Measurements from ENCODE around the gene KAZALD1. TPM values are rescaled to one million over a fixed set of nuclear protein-coding genes. Genes with fewer than 3 reads are reported as not detected.
A peak's percentile ranks its signal among the peaks of the same experiment; 100 is the strongest.

The KAZALD1 gene
- total RNA-seq, 1 experiment from 2014 or later = 12.5 TPM

DNA sequence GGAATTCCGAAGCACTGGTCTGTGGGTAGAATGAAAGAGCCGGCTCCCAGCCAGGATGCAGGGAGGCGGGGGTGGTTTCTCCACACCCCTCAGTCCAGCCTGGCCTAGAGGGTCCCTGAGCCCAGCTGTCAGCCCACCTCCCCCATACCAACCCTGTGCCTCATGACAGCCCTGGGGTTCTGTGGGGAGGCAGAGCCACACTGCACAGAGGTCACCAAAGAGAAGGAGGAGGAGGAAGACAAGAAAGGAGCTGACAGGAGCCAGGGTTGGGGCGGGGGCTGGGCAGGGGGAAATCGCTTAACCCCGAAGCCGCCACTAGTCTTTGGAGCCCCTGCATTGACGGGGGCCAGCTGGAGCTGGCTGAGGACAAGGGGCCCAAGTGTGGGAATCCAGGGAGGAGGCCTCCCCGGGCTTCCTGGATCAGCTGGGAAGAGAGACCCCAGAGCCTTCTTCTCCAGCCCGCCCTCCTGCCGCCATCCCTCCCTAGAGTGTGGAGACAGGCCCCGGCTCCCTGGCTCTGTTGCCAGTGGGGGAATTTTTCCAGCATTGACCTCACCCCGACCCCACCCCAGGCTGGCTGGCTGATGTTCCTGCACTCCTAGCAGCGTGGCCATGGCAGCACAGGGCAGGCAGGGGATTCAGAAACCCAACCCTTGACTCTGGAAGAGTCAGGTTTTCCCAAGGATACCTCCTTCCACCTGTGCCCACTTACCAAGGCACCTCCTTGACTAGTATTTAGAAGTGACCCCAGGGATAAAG is 32.5 kb downstream of the KAZALD1 start:
- no peak for DNase-seq (ENCODE audit: low read depth)

DNA sequence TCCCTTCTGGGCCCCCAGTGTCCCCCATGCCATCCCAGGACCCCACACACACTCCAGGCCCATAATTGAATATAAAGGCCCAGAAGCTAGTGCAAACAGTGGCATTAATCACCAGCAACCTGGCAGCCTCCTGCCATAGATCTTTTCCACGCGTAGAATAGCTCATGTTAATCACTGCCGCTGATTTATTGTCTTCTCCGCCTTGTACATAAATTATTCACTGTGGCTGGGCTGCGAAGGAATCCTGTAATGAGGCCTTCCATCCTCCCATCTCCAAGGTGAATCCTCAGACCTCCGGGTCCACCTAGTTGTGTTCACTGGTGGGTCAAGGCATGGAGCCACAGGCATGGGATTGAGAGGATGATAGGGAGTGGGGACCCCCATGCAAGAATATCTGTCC is 33.2 kb downstream of the KAZALD1 start:
- DNase-seq (ENCODE audit: low read depth) = no peak

DNA sequence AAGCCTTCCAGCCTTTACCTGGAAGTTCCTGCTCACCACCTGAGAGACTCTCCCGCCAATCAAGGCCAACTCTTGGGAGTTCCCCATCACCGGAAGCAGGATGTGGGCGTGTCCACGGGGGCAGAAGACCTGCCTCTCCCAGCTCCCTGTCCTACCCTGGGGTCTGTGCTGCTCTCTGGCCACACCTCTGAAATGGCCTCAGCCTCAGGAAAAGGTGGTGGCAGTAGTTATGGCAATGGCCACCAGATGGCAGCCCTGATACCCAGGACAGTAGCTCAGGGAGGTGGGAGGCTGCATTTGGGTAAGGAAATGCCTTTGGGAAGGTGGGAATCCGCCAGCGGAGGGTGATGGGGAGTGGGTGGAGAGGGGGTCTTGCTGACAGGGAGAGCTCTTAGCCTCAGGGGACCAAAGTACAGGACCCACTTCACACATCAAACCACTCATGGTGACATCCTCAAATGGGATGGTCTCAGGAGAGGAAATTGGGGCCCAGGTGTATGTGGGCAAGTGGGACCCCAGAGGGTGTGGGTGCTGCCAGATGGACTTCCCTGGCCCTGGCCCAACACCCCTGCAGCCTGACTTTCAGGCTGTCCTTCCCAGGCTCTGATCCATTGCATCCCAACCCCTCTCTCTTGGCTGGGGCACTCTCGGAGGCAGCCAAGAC is 33.9 kb downstream of the KAZALD1 start:
- peak; percentile 60 for DNase-seq (ENCODE audit: low read depth)

DNA sequence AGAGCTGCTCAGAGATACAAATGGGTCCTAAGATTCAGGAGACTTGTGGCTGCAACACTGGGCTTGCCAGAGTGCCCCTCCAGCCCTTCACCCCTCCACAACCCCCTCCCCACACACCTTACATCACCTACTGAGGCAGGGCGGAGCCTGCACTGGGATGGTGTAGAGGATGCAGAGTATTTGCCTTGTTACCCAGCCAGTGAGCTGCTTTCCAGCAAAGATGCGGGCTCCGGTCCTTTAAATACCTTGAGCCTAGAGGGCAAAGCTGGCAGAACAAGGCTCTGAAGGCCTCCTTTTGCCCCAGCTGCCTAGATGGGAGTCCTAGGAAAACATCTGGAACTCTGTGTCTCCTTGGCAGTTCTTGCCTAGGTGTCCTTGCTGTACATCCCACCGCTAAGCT is 34.6 kb downstream of the KAZALD1 start:
- DNase-seq (ENCODE audit: low read depth) = no peak

DNA sequence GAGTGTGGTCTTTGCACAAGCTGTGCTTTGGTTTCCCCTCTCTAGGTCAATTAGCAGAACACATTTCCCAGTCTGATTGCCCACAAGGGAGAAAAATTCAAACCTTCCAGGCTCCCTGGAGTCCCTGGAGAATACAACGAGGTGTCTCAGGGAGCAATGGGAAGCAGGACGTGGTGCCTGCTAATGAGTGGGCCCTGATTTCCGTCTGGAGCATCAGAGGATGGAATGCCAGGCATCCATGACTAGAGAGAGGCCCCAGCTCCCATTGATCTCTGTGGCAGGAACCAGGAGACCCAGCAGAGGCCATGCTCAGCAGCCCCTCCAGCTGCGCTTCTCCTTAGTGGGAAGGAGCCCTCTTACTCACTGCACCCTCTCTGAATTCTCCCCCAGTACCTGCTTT is 36.1 kb downstream of the KAZALD1 start:
- no peak for DNase-seq (ENCODE audit: low read depth)

DNA sequence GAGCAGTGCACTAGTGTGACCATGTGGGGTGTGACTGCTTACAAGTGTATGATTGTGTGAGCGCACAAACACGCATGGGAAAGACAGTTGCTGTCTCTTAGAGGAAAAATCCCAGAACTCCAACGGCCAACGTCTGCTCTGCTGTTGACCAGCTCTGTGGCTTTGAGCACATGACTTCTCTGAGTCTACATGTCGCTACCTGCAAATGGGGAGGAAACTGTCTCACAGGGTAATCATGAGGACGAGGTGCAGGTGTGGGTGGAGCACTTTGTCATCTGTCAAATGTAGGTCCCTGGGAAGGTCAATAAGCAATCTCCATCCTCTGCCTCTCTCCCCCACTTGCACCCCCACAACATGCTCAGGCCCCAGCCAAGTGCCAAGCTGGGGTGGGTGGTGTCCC is 38.1 kb downstream of the KAZALD1 start:
- no peak for DNase-seq (ENCODE audit: low read depth)

- no peak for DNase-seq (ENCODE audit: low read depth)
Measured at GRCh38 chr10:101101372-101101881, 39.6 kb downstream of the KAZALD1 start.

- DNase-seq (ENCODE audit: low read depth) = no peak
Measured at GRCh38 chr10:101103430-101103829, 41.6 kb downstream of the KAZALD1 start.

- no peak for DNase-seq (ENCODE audit: low read depth)
Measured at GRCh38 chr10:101106351-101106750, 44.6 kb downstream of the KAZALD1 start.

GRCh38 chr10:101107771-101108170 is 46.0 kb downstream of the KAZALD1 start:
- no peak for DNase-seq (ENCODE audit: low read depth)

DNA sequence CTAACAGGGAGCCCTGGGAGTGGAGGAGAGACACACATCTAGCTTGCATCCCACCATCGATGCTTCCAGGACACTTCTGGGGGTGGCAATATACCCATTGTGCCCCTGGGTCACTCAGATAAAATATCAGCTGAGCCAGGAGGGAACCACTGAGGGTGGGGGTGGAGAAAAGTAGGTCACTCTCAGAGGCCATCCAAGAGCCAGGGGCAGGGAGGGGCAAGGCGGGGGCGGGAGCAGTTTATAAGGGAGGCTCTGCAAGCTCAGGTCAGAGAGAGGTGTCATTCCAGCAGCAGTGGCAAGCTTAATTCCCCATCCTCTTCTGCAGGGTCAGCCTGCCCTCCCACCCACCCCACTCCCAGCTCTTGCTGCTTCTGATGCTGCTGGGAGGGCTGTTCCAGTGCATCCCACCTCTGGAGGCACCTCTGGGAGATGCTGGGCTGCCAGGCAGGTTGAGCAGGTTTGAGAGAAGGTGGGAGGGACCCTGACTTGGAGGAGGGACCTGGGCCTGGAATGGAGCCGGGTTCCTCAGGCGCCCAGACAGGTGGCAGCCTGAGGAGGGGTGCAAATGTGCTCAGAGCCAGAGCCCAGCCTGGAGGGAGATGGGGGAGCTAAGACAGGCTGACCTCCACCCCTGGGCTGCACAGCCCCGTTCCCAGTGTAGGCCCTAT is 49.2 kb downstream of the KAZALD1 start:
- DNase-seq (ENCODE audit: low read depth) = no peak

DNA sequence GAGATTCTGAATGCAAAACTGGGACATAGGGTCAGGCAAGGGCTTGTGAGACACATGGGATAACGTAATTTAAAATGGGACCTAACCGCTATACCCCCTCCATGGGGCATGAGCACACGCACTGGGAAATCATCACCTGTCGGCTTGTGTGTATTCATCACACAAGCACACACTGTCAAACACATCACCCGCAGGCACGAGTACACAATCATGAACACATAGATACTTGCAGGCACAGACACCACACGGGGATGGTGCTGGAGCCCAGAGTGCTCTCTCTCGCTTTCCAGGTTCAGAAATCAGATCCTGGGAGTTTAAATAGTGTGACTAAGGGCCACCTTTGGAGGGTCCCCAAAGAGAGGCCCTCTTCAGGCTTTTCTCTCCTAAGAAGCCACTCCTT is 49.8 kb downstream of the KAZALD1 start:
- no peak for DNase-seq (ENCODE audit: low read depth)

DNA sequence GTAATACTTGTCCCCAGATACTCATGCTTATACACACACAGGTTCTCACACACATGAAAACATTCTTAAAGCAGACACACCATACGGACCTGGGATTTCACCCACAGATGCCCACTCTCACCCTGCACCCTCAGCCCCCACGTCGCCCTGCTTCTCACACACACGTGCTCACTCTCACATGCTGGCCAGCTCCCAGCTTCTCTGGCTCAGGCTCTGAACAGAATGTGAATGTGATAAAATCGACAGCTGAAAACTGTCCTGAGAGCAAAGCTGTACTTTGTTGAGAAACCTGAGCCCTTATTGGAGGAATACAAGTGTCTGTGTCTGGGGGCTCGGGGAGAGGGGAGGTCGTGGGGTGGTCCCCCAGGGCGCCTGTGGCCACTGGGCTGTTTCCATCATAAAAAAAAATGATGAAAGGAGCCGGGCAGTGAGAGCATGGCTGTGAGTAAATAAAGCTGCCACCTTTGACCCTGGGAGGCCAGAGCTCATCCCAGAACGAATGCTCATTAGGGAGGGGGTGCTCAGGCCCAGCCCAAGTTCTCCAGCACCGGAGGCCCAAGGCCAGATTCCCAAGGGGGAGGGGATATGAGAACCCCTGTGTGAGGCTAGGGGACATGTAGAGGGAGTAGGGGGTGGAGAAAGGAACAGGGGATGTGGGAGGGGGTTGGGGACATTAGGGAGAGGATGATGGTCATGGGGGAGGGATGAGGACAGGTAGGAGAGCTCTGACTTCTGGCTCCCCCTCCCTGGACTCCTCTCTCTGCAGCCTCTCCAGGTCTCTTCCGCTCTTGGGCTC is 51.2 kb downstream of the KAZALD1 start:
- DNase-seq (ENCODE audit: low read depth) = no peak

DNA sequence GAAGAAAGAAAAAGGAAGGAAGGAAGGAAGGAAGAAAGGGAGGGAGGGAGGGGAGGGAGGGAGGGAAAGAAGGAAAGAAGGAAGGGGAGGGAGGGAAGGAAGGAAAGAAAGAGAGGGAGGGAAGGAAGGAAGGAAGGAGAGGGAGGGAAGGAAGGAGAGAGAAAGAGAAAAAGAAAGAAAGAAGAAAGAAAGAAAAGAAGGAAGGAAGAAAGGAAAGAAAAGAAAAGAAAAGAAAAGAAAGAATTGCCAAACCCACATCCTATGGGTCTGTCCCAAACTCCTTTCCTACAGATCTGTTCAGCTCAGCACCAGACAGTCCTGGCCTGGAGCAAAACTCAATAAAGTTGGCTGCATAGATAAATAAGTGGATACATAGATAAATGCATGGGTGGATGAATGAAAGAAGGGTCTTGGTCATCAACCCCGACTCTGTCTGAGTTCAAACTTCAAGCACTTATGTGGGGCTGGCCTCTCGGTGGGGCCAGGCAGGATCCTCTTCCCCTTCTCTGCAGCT is 52.2 kb downstream of the KAZALD1 start:
- no peak for DNase-seq (ENCODE audit: low read depth)

DNA sequence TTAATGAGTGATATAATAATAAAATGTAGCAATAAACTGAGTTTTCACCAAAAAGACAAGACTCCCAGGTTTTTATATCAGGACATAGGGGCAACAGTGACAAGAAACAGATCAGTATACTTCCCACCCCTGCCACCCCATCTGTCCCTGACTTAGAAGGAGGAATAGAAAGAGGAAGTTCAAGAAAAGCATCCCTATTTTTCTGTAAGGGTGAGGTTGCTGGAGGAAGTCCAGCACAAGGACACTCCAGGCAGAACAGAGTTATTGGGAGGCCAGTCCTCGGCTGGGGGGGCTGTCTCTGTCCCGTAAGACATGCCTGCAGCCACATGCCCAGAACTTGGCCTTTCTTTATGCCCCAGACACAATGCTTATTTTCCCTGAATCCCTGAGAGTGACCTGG is 52.9 kb downstream of the KAZALD1 start:
- no peak for DNase-seq (ENCODE audit: low read depth)

Other genes starting within 250 kb of the KAZALD1 start
- gene SLF2, start 149.0 kb upstream of the KAZALD1 start, total RNA-seq (2014; rRNA removed; shearing (Covaris generic)) = 21.9 and 32.0 TPM in 2 replicates
- gene SEMA4G, start 92.5 kb upstream of the KAZALD1 start, total RNA-seq (2014; rRNA removed; shearing (Covaris generic)) = 0.12 and 0.17 TPM in 2 replicates
- gene MRPL43, start 74.5 kb upstream of the KAZALD1 start, total RNA-seq (2014; rRNA removed; shearing (Covaris generic)) = 78.0 and 80.2 TPM in 2 replicates
- gene TWNK, start 74.4 kb upstream of the KAZALD1 start, total RNA-seq (2014; rRNA removed; shearing (Covaris generic)) = 5.4 and 9.6 TPM in 2 replicates
- 25.8 and 61.5 TPM in 2 replicates for gene LZTS2, start 62.2 kb upstream of the KAZALD1 start, total RNA-seq (2014; rRNA removed; shearing (Covaris generic))
- 0.27 and 1.6 TPM in 2 replicates for gene PDZD7, start 30.9 kb upstream of the KAZALD1 start, total RNA-seq (2014; rRNA removed; shearing (Covaris generic))
- 38.7 and 58.0 TPM in 2 replicates for gene SFXN3, start 30.8 kb upstream of the KAZALD1 start, total RNA-seq (2014; rRNA removed; shearing (Covaris generic))
- not detected in 2 replicates for gene TLX1, start 69.3 kb downstream of the KAZALD1 start, total RNA-seq (2014; rRNA removed; shearing (Covaris generic))
- not detected in 2 replicates for gene LBX1, start 167.5 kb downstream of the KAZALD1 start, total RNA-seq (2014; rRNA removed; shearing (Covaris generic))

All from M059J (cell line).